ENCODE measurements around the gene ZER1.
"Not testable (repeated sequence)": the region's sequence is repeated elsewhere in the genome, so short reads cannot be mapped to it uniquely, and the experiment has no call there.

ZER1 gene

DNA sequence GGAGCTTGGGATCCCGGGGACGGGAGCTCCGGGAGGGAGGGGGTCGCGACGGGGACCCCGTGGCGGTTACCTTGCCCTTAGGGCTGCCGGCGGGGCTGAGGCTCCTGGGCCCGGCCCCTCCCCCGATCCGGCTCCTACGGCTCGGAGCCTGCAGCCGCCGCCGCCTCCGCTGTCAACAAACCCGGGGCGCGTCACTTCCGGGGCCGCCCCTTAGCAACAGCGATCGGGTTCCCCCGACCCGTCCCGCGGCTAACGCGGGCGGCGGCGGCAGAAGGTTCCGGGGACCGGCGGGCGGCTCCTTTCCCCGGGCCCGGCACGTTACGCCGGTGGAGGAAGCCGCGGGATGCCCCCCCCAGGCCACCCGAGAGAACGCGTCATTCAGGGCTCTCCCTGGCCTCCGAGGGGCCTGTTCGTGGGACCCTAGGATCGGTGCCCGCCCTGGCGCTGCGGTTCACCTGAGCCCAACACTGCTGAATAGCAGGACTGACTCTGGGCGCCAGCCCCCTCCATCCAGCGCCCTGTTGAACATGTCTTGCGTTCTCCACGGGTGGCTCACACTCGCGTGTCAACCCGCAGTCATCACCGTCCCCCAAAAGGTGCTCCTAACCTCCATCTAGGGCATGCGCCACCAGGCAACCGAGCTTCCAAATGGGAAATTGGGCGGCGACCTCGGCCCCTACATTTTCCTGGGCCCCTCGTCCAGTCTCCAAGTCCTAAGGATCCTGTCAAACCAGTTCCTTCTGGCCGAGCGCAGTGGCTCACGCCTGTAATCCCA lies at the start of gene ZER1:
ZER1 (minus strand) TSS at position 183 of the 775 bp plus-strand sequence. CDS start 16,362 bp downstream, outside the sequence.
- DNase-seq = peak; percentile 93

DNA sequence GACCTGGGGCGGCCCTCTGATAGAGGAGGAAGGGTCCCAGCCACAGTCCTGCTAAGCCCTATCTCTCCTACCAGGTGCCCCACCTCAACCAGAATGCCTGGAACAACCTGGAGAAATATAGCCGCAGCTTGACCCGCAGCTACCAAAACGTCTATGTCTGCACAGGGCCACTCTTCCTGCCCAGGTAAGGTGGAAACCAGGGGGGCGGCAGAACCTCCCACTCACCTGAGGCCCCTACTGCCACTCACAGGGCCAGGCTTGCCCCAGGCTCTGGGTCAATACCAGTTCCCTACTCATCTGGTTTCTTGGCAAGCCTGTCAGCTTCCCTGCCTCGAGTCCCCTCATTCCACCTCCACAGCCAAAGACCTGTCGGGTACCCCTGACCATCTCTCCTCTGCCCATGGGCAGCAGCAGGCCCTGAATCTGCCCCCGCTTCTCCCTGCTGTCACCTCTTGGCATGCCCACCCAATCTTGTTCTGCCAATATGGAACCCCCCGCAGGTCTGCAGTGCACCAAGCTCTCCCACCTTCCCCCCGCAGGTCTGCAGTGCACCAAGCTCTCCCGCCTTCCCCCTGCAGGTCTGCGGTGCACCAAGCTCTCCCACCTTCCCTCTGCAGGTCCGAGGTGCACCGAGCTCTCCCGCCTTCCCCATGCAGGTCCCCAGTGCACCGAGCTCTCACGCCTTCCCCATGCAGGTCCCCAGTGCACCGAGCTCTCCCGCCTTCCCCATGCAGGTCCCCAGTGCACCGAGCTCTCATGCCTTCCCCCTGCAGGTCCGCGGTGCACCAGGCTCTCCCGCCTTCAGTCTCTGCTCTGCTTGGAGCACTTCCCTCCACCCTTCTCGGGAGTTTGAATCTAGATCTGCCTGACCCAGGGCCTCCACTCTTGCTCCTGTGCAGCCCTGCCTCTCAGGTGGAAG lies 49.2 kb upstream of the ZER1 start:
- no peak for DNase-seq

DNA sequence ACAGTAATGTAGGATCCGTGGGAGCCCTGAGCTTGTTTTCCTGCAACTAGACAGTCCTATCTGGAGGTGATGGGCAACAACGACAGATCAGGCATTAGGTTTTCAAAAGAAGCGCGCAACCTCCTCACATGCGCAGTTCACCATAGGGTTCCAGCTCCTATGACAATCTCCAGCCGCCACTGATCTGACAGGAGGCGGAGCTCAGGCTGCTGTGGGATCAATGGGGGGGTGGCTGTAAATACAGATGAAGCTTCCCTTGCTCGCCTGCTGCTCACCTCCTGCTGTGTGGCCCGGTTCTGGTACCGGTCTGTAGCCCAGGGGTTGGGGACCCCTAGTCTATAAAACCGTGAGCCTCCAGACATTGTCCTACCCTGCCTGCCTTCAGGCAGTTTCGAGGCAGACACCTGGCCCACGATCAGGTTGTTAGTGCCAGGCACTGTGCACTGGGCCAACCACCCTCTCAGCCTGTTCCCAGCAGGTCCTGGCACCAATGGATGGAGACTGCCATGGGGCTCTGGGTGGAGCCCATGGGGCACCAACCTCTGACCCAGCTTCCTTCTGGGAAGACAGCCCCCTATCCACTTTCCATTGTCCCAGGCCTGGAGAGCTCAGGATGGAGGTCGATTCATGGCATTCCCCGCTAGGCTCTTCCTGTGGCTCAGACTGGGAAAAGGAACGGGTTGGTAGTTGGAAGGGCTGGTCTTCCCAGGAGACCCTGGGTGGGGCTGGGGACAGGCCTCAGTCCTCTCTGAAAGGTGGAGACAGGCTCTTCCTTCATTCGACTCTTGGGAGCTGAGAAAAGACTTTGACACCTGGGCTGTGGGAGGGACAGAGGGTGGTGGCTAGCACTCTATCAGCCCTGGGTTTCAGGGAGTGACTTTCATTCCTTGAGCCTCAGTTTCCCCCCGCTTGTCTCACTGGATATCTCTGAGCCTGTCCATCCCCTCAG lies 48.3 kb upstream of the ZER1 start:
- DNase-seq = no peak

DNA sequence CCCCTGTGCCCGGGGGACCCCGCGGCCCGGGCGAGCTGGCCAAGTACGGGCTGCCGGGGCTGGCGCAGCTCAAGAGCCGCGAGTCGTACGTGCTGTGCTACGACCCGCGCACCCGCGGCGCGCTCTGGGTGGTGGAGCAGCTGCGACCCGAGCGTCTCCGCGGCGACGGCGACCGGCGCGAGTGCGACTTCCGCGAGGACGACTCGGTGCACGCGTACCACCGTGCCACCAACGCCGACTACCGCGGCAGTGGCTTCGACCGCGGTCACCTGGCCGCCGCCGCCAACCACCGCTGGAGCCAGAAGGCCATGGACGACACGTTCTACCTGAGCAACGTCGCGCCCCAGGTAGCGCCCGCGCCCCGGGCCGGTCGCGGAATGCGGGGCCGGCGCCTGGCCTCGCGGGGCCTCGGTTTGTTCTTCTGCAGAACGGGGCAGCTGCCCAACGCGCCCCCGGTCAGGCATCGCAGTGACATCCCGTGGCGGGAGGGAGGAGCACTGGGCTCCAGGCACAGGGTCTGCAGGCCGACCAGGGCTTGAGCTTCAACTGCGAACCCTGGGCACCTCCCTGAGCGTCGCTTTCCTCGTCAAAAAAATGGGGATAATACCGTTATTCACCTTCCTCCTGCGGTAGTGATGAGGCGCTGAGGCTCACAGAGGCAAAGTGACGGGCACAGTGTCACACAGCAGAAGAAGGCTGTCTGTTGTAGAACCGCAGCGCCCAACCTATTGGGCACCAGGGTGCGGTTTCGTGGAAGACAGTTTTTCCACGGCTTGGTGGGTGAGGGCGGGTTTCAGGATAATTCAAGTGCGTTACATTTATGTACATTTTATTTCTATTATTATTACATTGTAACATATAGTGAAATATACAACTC lies 47.4 kb upstream of the ZER1 start:
- peak; percentile 20 for DNase-seq

DNA sequence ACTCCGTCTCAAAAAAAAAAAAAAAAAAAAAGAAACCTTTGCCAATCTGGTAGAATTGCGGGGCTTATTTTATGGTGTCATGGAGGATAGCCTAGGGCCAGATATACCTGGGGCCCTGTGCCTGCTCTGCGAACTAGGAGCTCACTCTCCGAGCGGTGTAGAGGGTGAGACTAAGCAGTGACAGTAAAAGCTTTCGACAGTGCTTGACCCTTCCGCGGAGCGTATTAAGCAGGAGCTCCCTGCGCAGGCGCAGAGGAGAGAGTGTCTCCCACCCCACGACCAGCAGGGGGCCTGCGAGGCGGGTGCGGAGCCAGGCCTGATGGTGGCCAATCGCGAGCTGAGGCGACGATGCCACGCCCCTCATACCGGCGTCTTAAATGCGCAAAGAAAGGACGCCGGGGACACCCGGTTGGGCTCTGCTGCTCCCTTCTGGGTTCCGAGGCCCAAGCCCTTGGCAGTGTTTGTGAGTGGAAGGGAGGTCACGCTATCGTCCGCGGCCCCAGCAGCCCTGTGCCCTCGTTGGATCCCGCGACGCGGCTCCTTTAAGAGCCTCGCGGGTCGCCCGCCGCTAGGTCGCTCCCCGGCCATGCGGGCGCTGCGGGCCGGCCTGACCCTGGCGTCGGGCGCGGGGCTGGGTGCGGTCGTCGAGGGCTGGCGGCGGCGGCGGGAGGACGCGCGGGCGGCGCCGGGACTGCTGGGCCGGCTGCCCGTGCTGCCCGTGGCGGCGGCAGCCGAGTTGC lies 46.5 kb upstream of the ZER1 start, which contains the start of gene ENDOG:
ENDOG (plus strand) TSS at position 402 of the 740 bp plus-strand sequence; CDS start at position 587, 185 bp downstream.
- peak; percentile 98 for DNase-seq

DNA sequence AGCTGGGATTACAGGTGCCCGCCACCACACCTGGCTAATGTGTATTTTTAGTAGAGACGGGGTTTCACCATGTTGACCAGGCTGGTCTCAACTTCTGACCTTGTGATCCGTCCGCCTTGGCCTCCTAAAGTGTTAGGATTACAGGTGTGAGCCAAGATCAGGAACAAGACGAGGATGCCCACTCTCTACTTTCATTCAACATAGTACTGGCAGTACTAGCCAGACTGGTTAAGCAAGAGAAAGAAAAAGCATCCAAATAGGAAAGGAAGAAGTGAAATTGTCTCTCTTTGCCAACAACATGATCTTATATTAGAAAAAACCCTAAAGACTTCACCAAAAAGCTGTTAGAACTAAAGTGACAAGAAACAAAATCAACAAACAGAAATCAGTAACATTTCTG lies 39.1 kb upstream of the ZER1 start:
- no peak for DNase-seq

DNA sequence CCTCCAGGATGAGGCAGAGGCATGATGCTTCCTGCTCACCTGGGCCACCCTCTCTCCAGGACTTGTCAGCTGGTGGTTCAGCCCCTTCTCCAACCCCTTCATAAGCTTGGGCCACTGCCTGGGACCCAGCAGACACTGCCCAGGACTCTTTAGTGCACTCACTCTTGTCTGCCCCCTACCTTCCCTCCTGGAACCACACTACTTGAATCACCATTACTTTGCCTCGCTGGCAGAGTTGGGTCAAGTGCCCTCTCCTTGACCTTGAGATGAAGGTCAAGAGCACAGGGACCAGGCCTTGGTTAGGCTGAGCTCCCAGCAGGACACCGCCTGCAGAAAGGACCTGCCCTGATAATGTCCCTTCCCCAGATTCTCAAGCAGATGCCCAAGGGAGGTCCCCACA lies 38.1 kb upstream of the ZER1 start:
- DNase-seq = no peak

DNA sequence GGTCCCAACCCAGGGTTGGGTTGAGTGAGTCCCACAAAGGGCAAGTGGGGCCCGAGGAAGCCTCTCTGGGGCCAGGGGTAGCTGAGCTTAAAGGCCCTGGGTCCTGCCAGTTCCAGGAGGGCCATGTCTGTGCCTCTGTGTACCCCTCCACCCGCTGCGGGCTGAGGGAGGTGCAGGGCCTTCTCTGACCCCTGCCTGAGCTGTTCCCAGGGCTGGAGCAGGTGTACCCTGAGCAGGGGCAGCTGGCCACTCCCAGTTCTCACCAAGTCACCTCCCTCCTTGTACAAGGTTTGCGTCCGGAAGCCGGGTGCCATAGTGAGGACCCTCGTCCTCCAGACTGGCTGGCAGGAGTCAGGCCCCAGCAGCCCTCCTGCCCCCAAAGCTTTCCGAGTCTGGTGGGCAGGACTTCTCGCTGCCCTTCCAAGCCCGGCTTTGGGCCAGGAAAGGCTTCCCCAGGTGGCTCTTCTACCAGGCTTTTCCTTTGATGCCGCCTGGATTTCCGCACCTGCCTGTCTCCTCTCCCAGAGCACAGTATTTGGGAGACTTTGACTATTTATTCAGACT lies 37.4 kb upstream of the ZER1 start:
- DNase-seq = no peak

DNA sequence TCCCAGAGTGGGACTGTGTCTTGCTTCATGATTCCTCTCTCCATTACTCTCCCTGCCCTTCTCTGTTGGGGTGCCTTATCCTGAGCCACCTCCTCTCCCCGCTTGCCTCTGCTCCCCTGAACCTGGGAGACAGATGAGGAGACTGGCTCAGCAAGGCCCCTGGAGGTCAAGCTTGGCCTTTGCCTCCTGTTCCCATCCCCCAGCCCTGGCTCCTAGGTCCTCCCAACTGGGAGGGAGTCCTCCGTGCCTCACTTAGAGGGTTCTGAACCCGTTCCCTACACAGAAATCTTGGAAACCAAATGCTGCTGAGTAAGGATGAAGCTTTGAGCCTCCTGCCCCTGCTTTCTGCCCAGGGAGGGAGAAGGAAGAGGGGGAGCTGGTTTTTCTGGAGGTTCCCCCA lies 36.8 kb upstream of the ZER1 start:
- DNase-seq = no peak

DNA sequence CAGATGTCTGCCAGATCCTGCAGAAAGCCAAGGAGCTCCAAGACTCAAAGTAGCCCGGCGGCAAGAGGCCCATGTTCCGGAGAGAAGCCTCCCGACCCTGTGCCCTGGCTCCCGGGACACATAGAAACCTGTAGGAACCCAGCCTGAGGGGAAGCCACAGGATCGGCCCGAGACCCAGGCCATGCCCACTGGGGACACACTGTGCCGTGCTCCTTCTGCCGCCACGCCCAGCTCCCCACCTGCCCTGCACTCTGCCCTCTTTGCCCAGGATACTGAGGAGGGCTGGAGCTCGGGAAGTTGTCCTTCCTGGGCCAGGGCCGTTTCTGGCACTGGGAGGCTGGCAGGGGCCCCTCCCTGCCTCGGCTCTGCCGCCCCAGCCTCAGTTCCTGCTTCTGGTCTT lies 36.1 kb upstream of the ZER1 start:
- no peak for DNase-seq

DNA sequence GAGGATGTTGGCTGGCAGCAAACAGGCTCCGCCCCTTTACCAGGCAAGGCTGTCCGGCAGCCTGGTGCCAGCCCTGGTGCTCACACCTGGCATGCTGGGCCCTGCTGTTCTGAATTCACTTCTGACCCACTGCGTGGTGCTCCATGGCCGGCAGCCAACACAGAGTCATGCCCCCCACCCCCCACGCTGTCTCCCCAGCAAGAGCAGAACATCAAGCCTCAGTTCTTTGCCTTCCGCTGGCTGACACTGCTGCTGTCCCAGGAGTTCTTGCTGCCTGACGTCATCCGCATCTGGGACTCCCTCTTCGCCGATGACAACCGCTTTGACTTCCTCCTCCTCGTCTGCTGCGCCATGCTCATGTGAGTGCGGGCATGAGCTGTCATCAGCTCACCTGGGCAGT lies 33.9 kb upstream of the ZER1 start:
- no peak for DNase-seq

DNA sequence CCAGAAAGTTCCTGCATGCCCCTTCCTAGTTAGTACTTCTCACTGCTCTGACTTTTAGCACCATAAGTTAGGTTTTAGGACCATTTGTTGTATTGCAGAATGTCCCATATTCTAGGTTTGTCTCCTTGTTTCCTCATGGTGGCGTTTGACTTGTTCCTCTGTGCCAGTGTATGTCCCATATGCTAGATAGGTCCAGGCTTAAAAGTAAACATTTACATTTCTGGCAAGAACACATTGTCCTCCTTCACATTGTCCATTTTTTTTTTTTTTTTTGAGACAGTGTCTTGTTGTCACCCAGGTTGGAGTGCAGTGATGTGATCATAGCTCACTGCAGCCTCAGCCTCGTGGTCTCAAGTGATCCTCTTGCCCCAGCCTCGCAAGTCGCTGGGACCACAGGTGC lies 30.8 kb upstream of the ZER1 start:
- DNase-seq = no peak

DNA sequence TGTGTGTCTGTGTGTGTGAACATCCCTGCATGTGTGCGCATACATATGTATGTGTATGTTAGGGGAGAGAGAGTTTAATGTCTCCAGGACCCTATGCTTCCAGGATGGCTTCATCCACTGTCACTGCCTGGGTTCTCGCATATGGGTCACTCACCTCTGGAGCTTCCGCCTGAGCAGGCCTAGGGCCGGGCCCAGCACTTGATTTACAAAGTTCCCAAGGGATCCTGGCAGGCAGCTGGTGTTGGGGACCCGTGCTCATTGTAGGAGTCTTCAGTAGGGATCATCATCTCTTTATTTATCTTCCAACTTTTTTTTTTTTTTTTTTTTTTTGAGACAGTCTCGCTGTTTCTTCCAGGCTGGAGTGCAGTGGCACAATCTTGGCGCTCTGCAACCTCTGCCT lies 28.3 kb upstream of the ZER1 start:
- DNase-seq = no peak

DNA sequence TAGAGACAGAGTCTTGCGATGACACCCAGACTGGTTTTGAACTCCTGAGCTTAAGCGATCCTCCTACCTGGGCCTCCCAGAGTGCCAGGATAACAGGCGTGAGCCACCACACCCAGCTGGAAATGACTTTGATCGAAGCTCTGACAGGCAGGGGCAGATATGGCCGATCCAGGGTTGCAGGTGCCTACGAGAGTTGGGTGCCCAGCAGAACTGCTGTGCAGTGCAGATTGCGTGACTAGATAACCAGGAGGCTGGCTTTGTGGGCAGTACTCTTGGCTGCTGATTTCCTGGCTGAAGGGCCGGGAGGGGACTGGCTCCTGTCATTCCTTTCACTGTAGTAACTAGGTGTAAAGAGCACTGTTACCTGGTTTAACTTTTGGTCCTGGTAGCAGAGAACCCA lies 27.2 kb upstream of the ZER1 start:
- DNase-seq = no peak

DNA sequence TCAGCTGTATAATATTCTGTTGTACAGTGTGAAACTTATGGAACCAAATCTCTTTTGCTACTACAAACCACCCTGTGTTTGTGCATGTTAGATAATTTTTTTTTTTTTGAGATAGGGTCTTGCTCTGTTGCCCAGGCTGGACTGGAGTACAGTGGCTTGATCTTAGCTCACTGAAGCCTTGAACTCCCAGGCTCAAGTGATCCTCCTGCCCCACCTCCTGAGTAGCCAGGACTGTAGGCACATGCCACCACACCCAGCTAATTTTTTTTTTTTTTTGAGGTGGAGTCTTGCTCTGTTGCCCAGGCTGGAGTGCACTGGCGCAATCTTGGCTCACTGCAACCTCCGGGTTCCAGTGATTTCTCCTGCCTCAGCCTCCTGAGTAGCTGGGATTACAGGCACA lies 23.2 kb upstream of the ZER1 start:
- not testable (repeated sequence) for DNase-seq

DNA sequence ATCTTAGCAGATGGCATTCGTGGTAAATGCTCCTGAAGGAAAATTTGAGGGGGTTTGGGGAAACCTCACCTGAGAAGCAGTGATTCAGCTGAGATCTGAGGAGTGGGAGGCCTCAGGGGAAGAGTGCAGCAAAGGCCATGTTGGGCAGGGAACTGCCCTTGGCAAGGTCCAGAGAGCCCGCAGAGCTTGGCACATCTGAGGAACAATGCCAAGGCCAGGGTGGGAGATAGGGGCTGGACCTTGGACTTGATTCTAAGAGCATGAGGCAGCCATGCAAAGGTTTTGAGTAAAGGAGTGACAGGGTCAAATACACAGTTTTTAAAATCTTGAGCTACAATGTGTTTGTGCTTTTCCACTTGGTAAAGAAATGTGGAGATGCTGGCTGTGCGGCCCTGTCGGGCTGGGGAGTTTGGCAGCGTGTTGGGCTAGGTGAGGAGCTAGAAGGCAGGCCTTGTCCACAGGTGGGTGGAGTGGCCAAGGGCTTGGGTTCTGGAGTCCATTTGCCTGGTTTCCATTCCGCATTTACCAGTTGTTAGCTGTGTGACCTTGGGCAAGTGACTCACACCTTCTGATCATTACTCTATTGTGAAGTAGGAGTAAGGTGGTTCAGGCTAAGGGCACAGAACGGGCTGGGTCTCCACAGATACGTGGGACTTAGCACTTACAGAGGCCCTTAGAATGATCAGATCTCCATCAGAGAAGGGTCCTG lies 21.4 kb upstream of the ZER1 start:
- no peak for DNase-seq

DNA sequence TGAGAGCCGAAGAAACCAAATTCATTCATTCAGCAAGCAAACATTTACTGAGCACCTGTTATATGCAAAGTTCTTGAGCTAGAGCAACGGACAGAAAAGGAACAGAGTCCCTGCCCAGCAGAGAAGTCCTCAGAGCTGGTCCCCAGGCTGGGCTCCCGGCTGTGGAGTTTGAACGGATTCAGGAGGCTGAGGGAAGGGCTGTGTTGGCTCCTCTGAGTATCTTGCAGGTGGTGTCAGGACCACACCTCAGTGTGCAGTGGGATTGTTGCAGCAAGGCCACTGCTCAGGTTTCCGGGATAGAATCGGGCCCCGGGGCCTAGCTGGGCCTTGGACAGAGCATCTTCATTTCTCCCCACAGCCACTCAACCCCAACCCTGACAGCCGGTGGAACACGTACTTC lies 20.4 kb upstream of the ZER1 start:
- DNase-seq = no peak

DNA sequence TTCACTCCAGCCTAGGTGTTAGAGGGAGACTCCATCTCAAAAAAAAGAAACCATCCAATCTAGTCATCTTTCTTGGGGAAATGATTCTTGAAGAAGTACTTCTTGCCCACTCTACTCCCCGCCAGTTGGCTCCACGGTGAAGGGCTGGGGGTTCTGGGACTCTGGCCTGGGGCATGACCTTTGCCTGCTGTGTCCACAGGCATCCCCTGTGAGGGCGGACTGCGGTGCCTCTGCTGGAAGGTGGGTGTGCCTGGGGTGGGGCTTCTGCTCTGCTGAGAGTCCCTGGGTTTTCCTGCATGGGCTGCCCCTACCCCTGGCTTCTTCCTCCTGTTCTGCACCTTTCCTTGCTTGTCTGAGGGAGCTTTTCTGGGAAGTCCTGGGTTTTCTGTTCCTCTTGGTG lies 18.8 kb upstream of the ZER1 start:
- DNase-seq = no peak

DNA sequence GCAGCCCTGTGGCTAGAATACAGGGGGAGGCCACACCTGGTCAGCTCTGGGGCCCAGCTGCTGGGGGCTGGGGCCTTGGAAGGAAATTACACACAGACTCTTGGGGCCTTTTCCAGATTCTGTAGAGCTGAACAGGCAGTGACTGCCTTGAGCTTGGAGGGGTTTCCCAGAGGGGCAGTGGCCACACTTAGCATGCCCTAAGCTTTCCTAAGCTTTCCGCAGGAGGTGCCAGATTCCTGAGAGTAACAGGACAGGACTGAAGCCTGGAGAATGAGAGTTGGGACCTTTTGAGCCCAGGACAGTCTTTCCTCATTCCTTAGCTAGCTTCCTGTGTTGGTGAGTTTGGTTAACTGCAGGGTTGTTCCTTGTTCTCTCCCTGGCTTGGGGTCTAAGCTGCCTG lies 16.7 kb upstream of the ZER1 start:
- no peak for DNase-seq

DNA sequence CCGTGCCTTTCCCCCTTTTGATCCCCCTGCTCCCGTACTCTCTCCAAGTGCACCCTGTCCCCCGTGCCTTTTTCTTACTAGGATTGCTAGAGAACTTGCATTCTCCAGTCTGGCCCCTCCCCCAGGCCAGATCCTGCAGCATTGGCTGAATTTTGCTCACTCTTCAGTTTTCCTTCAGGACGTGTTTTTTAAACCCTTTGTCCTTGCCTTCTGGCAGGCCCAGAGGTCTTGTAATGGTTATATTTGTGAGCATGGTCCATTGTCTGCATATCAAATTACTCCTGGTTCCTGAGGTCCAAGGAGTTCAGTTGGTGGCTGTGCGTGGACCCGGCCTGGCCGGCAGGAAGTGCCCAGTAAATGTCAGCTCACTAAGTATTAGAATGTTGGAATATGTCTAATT lies 15.9 kb upstream of the ZER1 start:
- DNase-seq = no peak

Data from activated gamma-delta T cell treated with Interleukin-2 at 50 U/mL for 16 hours (primary cell).